IMR-90 (cell line): ENCODE results near the gene CYP2W1. TPM values are rescaled to one million over a fixed set of nuclear protein-coding genes. Genes with fewer than 3 reads are reported as not detected.

Experiments
- ATAC-seq: fragments of 200-7000 bp; cut with Tn5 transposase; 2 replicates; pipeline ENCODE4 v1.9.1; 2020; ENCODE audit warnings: low read depth, mild to moderate bottlenecking, moderate library complexity
- BruUV-seq: library from RNA; stranded (reverse); fragments of 400-500 nt; replicated peaks from 2 replicates; lab custom pipeline; 2021; lab: Mats Ljungman, UMichigan
- CTCF ChIA-PET: fragments of 300-600 bp; formaldehyde crosslinking; extraction: SDS; loops from one replicate; lab custom pipeline; 2021; ENCODE audit warnings: antibody characterized with exemption; lab: Yijun Ruan, JAX
- POLR2A ChIA-PET: fragments of 300-600 bp; sonication (Branson Sonifier 250); formaldehyde crosslinking; loops from one replicate; lab custom pipeline; 2022; ENCODE audit warnings: antibody characterized with exemption; ENCODE audit not compliant: unreplicated experiment; lab: Charles Lee
- DNase-seq: peaks from one replicate; pipeline ENCODE4 v3.0.0; 2013
- H2AFZ ChIP-seq: replicated peaks from 2 replicates; pipeline ENCODE3; 2013; ENCODE audit warnings: low read length, mild to moderate bottlenecking; ENCODE audit not compliant: poor library complexity
- H2AK5ac ChIP-seq: 2 replicates; pipeline ENCODE4 v1.6.1; 2013; ENCODE audit warnings: low read depth, low read length, inconsistent platforms
- H2AK9ac ChIP-seq: replicated peaks from 2 replicates; pipeline ENCODE3; 2013; ENCODE audit warnings: mild to moderate bottlenecking, low read depth, low read length, moderate library complexity; ENCODE audit not compliant: poor library complexity
- H2BK120ac ChIP-seq: 2 replicates; pipeline ENCODE4 v1.6.1; 2013; ENCODE audit warnings: low read depth, low read length, inconsistent platforms
- H2BK15ac ChIP-seq: 3 replicates; pipeline ENCODE4 v1.6.1; 2013; ENCODE audit warnings: low read depth, low read length, inconsistent platforms
- H2BK20ac ChIP-seq: 2 replicates; pipeline ENCODE4 v1.6.1; 2013; ENCODE audit warnings: low read depth, mild to moderate bottlenecking, inconsistent platforms, low read length, moderate library complexity
- H2BK5ac ChIP-seq: 2 replicates; pipeline ENCODE4 v1.6.1; 2013; ENCODE audit warnings: mild to moderate bottlenecking, low read depth, low read length, inconsistent platforms; ENCODE audit not compliant: poor library complexity, severe bottlenecking
- H3K14ac ChIP-seq: replicated peaks from 2 replicates; pipeline ENCODE4 v1.6.1; 2013; ENCODE audit warnings: low read depth, low read length, inconsistent platforms
- H3K18ac ChIP-seq: 2 replicates; pipeline ENCODE4 v1.6.1; 2013; ENCODE audit warnings: low read depth, low read length, control low read depth
- H3K23ac ChIP-seq: 2 replicates; pipeline ENCODE4 v1.6.1; 2013; ENCODE audit warnings: low read depth, low read length, inconsistent platforms
- H3K27ac ChIP-seq: 2 replicates; pipeline ENCODE4 v1.5.1; 2013; ENCODE audit warnings: mild to moderate bottlenecking, control low read depth, low read length; ENCODE audit not compliant: insufficient read depth
- H3K27me3 ChIP-seq: 2 replicates; pipeline ENCODE4 v1.6.1; 2013; ENCODE audit warnings: low read length; ENCODE audit not compliant: control insufficient read depth, insufficient read depth
- H3K36me3 ChIP-seq: 2 replicates; pipeline ENCODE4 v1.6.1; 2013; ENCODE audit warnings: low read length, mixed read lengths; ENCODE audit not compliant: control insufficient read depth, insufficient read depth
- H3K4ac ChIP-seq: 2 replicates; pipeline ENCODE4 v1.6.1; 2013; ENCODE audit warnings: low read depth, low read length, inconsistent platforms
- H3K4me1 ChIP-seq: 2 replicates; pipeline ENCODE4 v1.6.1; 2013; ENCODE audit warnings: low read length, mixed read lengths; ENCODE audit not compliant: control insufficient read depth, insufficient read depth
- H3K4me2 ChIP-seq: 2 replicates; pipeline ENCODE4 v1.6.1; 2013; ENCODE audit warnings: low read depth, mild to moderate bottlenecking, control low read depth, low read length, moderate library complexity
- H3K4me3 ChIP-seq: 2 replicates; pipeline ENCODE4 v1.5.1; 2013; ENCODE audit warnings: low read depth, mild to moderate bottlenecking, control low read depth, low read length, moderate library complexity; ENCODE audit not compliant: insufficient read depth
- H3K56ac ChIP-seq: 2 replicates; pipeline ENCODE4 v1.6.1; 2013; ENCODE audit warnings: low read length, inconsistent platforms; ENCODE audit not compliant: insufficient read depth; ENCODE audit errors: extremely low read depth
- H3K79me1 ChIP-seq, 2 experiments: 2 replicates each; pipeline ENCODE4 v1.6.1; 2013; ENCODE audit warnings: low read length in 2 of 2, inconsistent platforms in 1 of 2, low read depth in 1 of 2
- H3K9ac ChIP-seq: 2 replicates; pipeline ENCODE4 v1.6.1; 2013; ENCODE audit warnings: low read depth, low read length, control low read depth
- H3K9me1 ChIP-seq: 2 replicates; pipeline ENCODE4 v1.6.1; 2013; ENCODE audit warnings: low read length, inconsistent platforms; ENCODE audit not compliant: insufficient read depth
- H3K9me3 ChIP-seq: 2 replicates; pipeline ENCODE4 v1.6.1; 2013; ENCODE audit warnings: low read length; ENCODE audit not compliant: control insufficient read depth, insufficient read depth
- H4K20me1 ChIP-seq: 2 replicates; pipeline ENCODE4 v1.6.1; 2013; ENCODE audit warnings: low read length, inconsistent platforms; ENCODE audit not compliant: insufficient read depth
- H4K5ac ChIP-seq: 2 replicates; pipeline ENCODE4 v1.6.1; 2013; ENCODE audit warnings: mild to moderate bottlenecking, low read depth, low read length, control low read depth
- H4K8ac ChIP-seq, 2 experiments: 2 replicates each; pipeline ENCODE4 v1.6.1; 2013; ENCODE audit warnings: low read depth in 2 of 2, low read length in 2 of 2, control low read depth in 1 of 2, inconsistent platforms in 1 of 2
- H4K91ac ChIP-seq: 2 replicates; pipeline ENCODE4 v1.6.1; 2013; ENCODE audit warnings: low read depth, low read length, inconsistent platforms; ENCODE audit not compliant: insufficient read depth
- BHLHE40 ChIP-seq: fragments of 150-350 bp; IDR thresholded peaks from 2 replicates; pipeline ENCODE4 v1.6.1; 2016; ENCODE audit warnings: mild to moderate bottlenecking, low read depth, low read length
- CEBPB ChIP-seq: IDR thresholded peaks from 2 replicates; pipeline ENCODE4 v1.6.1; 2012; ENCODE audit warnings: low read depth, low read length, improper control_type of control experiment
- CHD1 ChIP-seq: IDR thresholded peaks from 2 replicates; pipeline ENCODE4 v1.6.1; 2012; ENCODE audit warnings: low read depth, low read length, improper control_type of control experiment
- CTCF ChIP-seq: conservative IDR thresholded peaks from 2 replicates; pipeline ENCODE4 v1.5.1; 2012; ENCODE audit warnings: mild to moderate bottlenecking, low read depth, low read length, improper control_type of control experiment
- ELK1 ChIP-seq: fragments of 150-350 bp; IDR thresholded peaks from 2 replicates; pipeline ENCODE4 v1.6.1; 2016; ENCODE audit warnings: low read depth, mild to moderate bottlenecking, low read length, moderate library complexity, borderline replicate concordance
- MAFK ChIP-seq: IDR thresholded peaks from 2 replicates; pipeline ENCODE4 v1.6.1; 2012; ENCODE audit warnings: low read depth, low read length, improper control_type of control experiment
- MAZ ChIP-seq: IDR thresholded peaks from 2 replicates; pipeline ENCODE4 v1.6.1; 2012; ENCODE audit warnings: low read depth, mild to moderate bottlenecking, low read length, improper control_type of control experiment, moderate library complexity, borderline replicate concordance
- MXI1 ChIP-seq: IDR thresholded peaks from 2 replicates; pipeline ENCODE4 v1.6.1; 2012; ENCODE audit warnings: low read depth, mild to moderate bottlenecking, low read length, moderate library complexity, borderline replicate concordance
- NFE2L2 ChIP-seq: fragments of 150-350 bp; IDR thresholded peaks from 2 replicates; pipeline ENCODE4 v1.6.1; 2016; ENCODE audit warnings: low read depth, mild to moderate bottlenecking, low read length
- POLR2A ChIP-seq: IDR thresholded peaks from 2 replicates; pipeline ENCODE4 v1.6.1; 2012; ENCODE audit warnings: mild to moderate bottlenecking, low read depth, low read length
- RFX5 ChIP-seq: IDR thresholded peaks from 2 replicates; pipeline ENCODE4 v1.8.0; 2012; ENCODE audit warnings: low read depth, mild to moderate bottlenecking, low read length, moderate library complexity
- SMC3 ChIP-seq: fragments of 150-350 bp; IDR thresholded peaks from 2 replicates; pipeline ENCODE4 v1.6.1; 2016; ENCODE audit warnings: low read depth, mild to moderate bottlenecking, antibody characterized with exemption, low read length, moderate library complexity
- WGBS, 2 experiments: methylation state at CpG; one replicate each; pipeline versions ENCODE4 v1.1.5 to v1.1.7; 2013; ENCODE audit warnings: missing lambda C conversion rate in 2 of 2; ENCODE audit not compliant: insufficient read length in 1 of 2; ENCODE audit errors: extremely low coverage in 2 of 2; 5-methylcytosine and 5-hydroxymethylcytosine counted together
- dilution Hi-C: fragments of 300-500 bp; cut with HindIII; formaldehyde crosslinking; loops from one replicate; pipeline ENCODE4 v1.14.3; 2018; ENCODE audit warnings: low sequenced_read_pairs; ENCODE audit not compliant: unreplicated experiment
- in situ Hi-C: fragments of 300-500 bp; cut with MboI; formaldehyde crosslinking; loops from 3 replicates; pipeline ENCODE4 v1.14.3; 2019; ENCODE audit warnings: low sequenced_read_pairs, inconsistent platforms, mixed read lengths
- intact Hi-C: fragments of 100-400 bp; cut with micrococcal nuclease; formaldehyde crosslinking; loops from 2 replicates; pipeline ENCODE4 v1.10.0; 2022
- polyA plus RNA-seq, 3 experiments: library from polyadenylated mRNA; depleted of rRNA; stranded (reverse); fragments of >200 nt; gene quantifications; 2 replicates each; pipeline ENCODE4 v1.2.3, GENCODE V29; 2012; ENCODE audit warnings: low replicate concordance in 1 of 3
- total RNA-seq: library from RNA; depleted of rRNA; stranded (reverse); fragments of >200 nt; gene quantifications from 2 replicates; pipeline ENCODE4 v1.2.3, GENCODE V29; 2012

CYP2W1 gene
- total and polyA plus RNA-seq, 2 of the 4 experiments (the other 2 are of a cell fraction): not detected

- Histone ChIP-seq H2AFZ (no peak overlapping the region), H3K9ac (no peak overlapping the region), H3K14ac (no peak overlapping the region), H4K20me1 (peaks cover 56% of the 10 kb centered on the region), H4K8ac (no peak overlapping the region), H3K4me2 (no peak overlapping the region), H4K91ac (no peak overlapping the region), H3K4me3 (no peak overlapping the region), H3K56ac (no peak overlapping the region), H3K9me1 (no peaks in the 10 kb centered on the region), H3K4ac (no peak overlapping the region), H2AK9ac (peak overlapping the region; percentile 79), H4K5ac (no peak overlapping the region), H3K4me1 (peaks cover 9% of the 10 kb centered on the region; the same call in 1 of the 2 replicates), H3K23ac (no peak overlapping the region), H2BK15ac (no peak overlapping the region), H3K36me3 (peaks cover 26% of the 10 kb centered on the region), H2BK5ac (no peak overlapping the region), H2BK120ac (no peak overlapping the region), H3K27ac (no peak overlapping the region), H3K18ac (no peak overlapping the region), H3K79me1 (peaks cover 18 to 81% of the 10 kb centered on the region in 2 experiments), H3K27me3 (no peaks in the 10 kb centered on the region), H2BK20ac (no peak overlapping the region), H2AK5ac (no peak overlapping the region), H3K9me3 (peaks cover 3% of the 10 kb centered on the region; the same call in 1 of the 2 replicates)
- ChIA-PET POLR2A (no interaction called here), CTCF (no interaction called here)
- no peak for ATAC-seq
- WGBS, 2 experiments: 96% methylated on average over 19 of the region's 25 CpGs; no CpG with 5 or more reads in 1 of the 2 experiments
- TF ChIP-seq MAZ (no peak), BHLHE40 (no peak), MXI1 (no peak), CHD1 (no peak), NFE2L2 (no peak), CTCF (no peak), RFX5 (no peak), SMC3 (no peak), CEBPB (no peak), MAFK (no peak), ELK1 (no peak), POLR2A (no peak)
- intact Hi-C loops: no loop called here
- in situ Hi-C loops: no loop called here
- DNase-seq: no peak
- BruUV-seq: no TSS peak
- dilution Hi-C loops: no loop called here
Observed at GRCh38 chr7:1024876-1025742, 42.1 kb downstream of the CYP2W1 start.
